ENCODE data around the gene RNU5D-1.
A peak's percentile ranks its signal among the peaks of the same experiment; 100 is the strongest.

The RNU5D-1 gene

GRCh38 chr1:44733365-44733764 lies 2.4 kb upstream of the RNU5D-1 start:
- no peak for DNase-seq (ENCODE audit: low spot score)

GRCh38 chr1:44724955-44725698 lies 5.8 kb downstream of the RNU5D-1 start:
- DNase-seq (ENCODE audit: low spot score) = no peak

GRCh38 chr1:44724296-44724954 lies 6.5 kb downstream of the RNU5D-1 start:
- no peak for DNase-seq (ENCODE audit: low spot score)

- peak; percentile 18 for DNase-seq (ENCODE audit: low spot score)
Measured at GRCh38 chr1:44723496-44724295, 7.3 kb downstream of the RNU5D-1 start.

GRCh38 chr1:44723064-44723463 lies 7.9 kb downstream of the RNU5D-1 start:
- no peak for DNase-seq (ENCODE audit: low spot score)

- DNase-seq (ENCODE audit: low spot score) = peak; percentile 80
Measured at GRCh38 chr1:44721485-44722361, 9.2 kb downstream of the RNU5D-1 start.

GRCh38 chr1:44720281-44720680 lies 10.7 kb downstream of the RNU5D-1 start:
- DNase-seq (ENCODE audit: low spot score) = no peak

- no peak for DNase-seq (ENCODE audit: low spot score)
Measured at GRCh38 chr1:44719318-44719717, 11.7 kb downstream of the RNU5D-1 start.

GRCh38 chr1:44718091-44718490 lies 12.9 kb downstream of the RNU5D-1 start:
- DNase-seq (ENCODE audit: low spot score) = no peak

- no peak for DNase-seq (ENCODE audit: low spot score)
Measured at GRCh38 chr1:44717653-44718052, 13.3 kb downstream of the RNU5D-1 start.

- DNase-seq (ENCODE audit: low spot score) = no peak
Measured at GRCh38 chr1:44717156-44717555, 13.8 kb downstream of the RNU5D-1 start.

GRCh38 chr1:44714944-44715571 lies 15.9 kb downstream of the RNU5D-1 start:
- peak; percentile 81 for DNase-seq (ENCODE audit: low spot score)

- DNase-seq (ENCODE audit: low spot score) = no peak
Measured at GRCh38 chr1:44714532-44714931, 16.4 kb downstream of the RNU5D-1 start.

GRCh38 chr1:44713321-44713781 lies 17.6 kb downstream of the RNU5D-1 start:
- no peak for DNase-seq (ENCODE audit: low spot score)

- DNase-seq (ENCODE audit: low spot score) = peak; percentile 65
Measured at GRCh38 chr1:44707959-44708831, 22.8 kb downstream of the RNU5D-1 start.

- DNase-seq (ENCODE audit: low spot score) = no peak
Measured at GRCh38 chr1:44707112-44707881, 23.7 kb downstream of the RNU5D-1 start.

- DNase-seq (ENCODE audit: low spot score) = no peak
Measured at GRCh38 chr1:44705938-44706337, 25.0 kb downstream of the RNU5D-1 start.

GRCh38 chr1:44705470-44705869 lies 25.5 kb downstream of the RNU5D-1 start:
- no peak for DNase-seq (ENCODE audit: low spot score)

- no peak for DNase-seq (ENCODE audit: low spot score)
Measured at GRCh38 chr1:44701141-44701573, 29.8 kb downstream of the RNU5D-1 start.

Data from CD4-positive, alpha-beta T cell treated with Interleukin-2 at 100 ng/mL for 4 hours (primary cell).